ENCODE data around the gene CA12. TPM values are rescaled to one million over a fixed set of nuclear protein-coding genes. Genes with fewer than 3 reads are reported as not detected.
A peak's percentile ranks its signal among the peaks of the same experiment; 100 is the strongest.

Gene CA12
- total RNA-seq, 2 donors from 2014 or later = 1.2 to 2.1 TPM

DNA sequence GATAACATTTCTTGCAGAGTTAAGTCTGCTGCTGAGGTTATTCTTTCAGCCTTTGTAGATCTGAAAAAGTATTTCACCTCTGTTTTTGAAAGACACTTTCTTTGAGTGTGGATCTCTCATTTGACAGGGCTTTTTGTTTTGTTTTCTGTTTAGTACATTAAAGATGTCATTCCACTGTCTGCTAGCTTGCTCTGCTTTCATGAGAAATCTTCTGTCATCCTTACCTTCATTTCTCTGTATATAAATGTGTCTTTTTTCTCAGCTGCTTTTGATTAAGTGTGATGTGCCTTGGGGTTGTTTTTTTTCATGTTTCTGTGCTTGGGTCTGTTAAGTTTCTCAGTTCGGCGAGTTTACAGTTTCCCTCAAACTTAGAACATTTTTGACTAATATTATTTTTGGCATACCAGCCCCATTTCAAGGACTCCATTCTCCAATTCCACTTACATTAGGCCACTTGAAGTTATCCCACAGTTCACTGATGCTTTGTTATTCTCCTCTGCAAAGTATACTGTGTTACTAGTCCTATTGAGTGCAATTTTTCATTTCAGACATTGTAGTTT, 43.9 kb upstream of the CA12 start:
- H3K9ac ChIP-seq (ENCODE audit: extremely low read depth, low read length, poor library complexity, severe bottlenecking) = no peak overlapping the region
- WGBS, 2 experiments (ENCODE audit: insufficient coverage in 1 of 2, insufficient read length in 1 of 2) = 80% methylated on average over 2 of the region's 2 CpGs; no CpG with 5 or more reads in 1 of the 2 experiments
- H3K9me3 ChIP-seq (ENCODE audit: control insufficient read depth, low read length) = peaks cover 17% of the 10 kb centered on the region
- H3K4me1 ChIP-seq (ENCODE audit: control insufficient read depth, insufficient read depth, low read length) = no peaks in the 10 kb centered on the region
- H3K9me3 Mint-ChIP-seq = peaks cover 18% of the 10 kb centered on the region
- H3K27me3 Mint-ChIP-seq (ENCODE audit: insufficient read depth) = no peaks in the 10 kb centered on the region
- no peak overlapping the region for H3K4me3 Mint-ChIP-seq
- no peak overlapping the region for H3K27ac ChIP-seq (ENCODE audit: low read depth, low read length)
- TF ChIP-seq CTCF (conservative IDR thresholded peaks at IDR 0.05) = no peak
- no peaks in the 10 kb centered on the region for H3K36me3 ChIP-seq (ENCODE audit: control insufficient read depth, insufficient read depth, low read length)
- peaks cover 3% of the 10 kb centered on the region for H3K4me1 Mint-ChIP-seq
- no peak overlapping the region for H3K27ac Mint-ChIP-seq
- H3K27me3 ChIP-seq (ENCODE audit: control insufficient read depth, insufficient read depth, low read length, poor library complexity, severe bottlenecking) = no peaks in the 10 kb centered on the region
- peak overlapping the region; percentile 44 for H3K4me3 ChIP-seq (ENCODE audit: low read length)
- DNase-seq = no peak
- peaks cover 3% of the 10 kb centered on the region for H3K36me3 Mint-ChIP-seq (ENCODE audit: low read depth)

GRCh38 chr15:63422891-63423590, 41.4 kb upstream of the CA12 start:
- Histone ChIP-seq H3K27me3 (ENCODE audit: control insufficient read depth, insufficient read depth, low read length, poor library complexity, severe bottlenecking) (no peaks in the 10 kb centered on the region), H3K9ac (ENCODE audit: extremely low read depth, low read length, poor library complexity, severe bottlenecking) (no peak overlapping the region), H3K4me3 (ENCODE audit: low read length) (no peak overlapping the region), H3K9me3 (ENCODE audit: control insufficient read depth, low read length) (peaks cover 17% of the 10 kb centered on the region), H3K27ac (ENCODE audit: low read depth, low read length) (no peak overlapping the region), H3K36me3 (ENCODE audit: control insufficient read depth, insufficient read depth, low read length) (no peaks in the 10 kb centered on the region), H3K4me1 (ENCODE audit: control insufficient read depth, insufficient read depth, low read length) (no peaks in the 10 kb centered on the region)
- WGBS, 2 experiments (ENCODE audit: insufficient coverage in 1 of 2, insufficient read length in 1 of 2) = 93 to 96% methylated on average over 7 to 10 of the region's 10 CpGs
- Mint-ChIP-seq H3K4me1 (peaks cover 3% of the 10 kb centered on the region), H3K27ac (no peak overlapping the region), H3K4me3 (no peak overlapping the region), H3K9me3 (peaks cover 18% of the 10 kb centered on the region), H3K27me3 (ENCODE audit: insufficient read depth) (peaks cover 4% of the 10 kb centered on the region), H3K36me3 (ENCODE audit: low read depth) (peaks cover 3% of the 10 kb centered on the region)
- DNase-seq = no peak
- TF ChIP-seq CTCF (conservative IDR thresholded peaks at IDR 0.05) = no peak

DNA sequence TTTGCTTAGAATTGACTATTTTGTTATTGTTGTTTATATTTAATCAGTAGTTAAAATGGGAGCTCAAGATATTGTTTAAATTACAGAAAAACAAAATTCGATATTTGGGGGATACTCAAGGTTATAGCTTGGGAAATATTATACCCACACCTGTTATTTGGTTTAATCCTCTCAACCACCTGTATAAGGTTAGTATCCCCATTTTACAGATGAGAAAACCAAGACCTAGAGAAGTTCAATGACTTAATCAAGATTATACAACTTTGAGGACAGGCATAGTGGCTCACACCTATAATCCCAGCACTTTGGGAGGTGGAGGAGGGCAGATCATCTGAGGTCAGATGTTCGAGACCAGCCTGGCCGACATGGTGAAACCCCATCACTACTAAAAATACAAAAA, 39.8 kb upstream of the CA12 start:
- Histone ChIP-seq H3K9ac (ENCODE audit: extremely low read depth, low read length, poor library complexity, severe bottlenecking) (no peak overlapping the region), H3K4me1 (ENCODE audit: control insufficient read depth, insufficient read depth, low read length) (no peaks in the 10 kb centered on the region), H3K4me3 (ENCODE audit: low read length) (no peak overlapping the region), H3K27me3 (ENCODE audit: control insufficient read depth, insufficient read depth, low read length, poor library complexity, severe bottlenecking) (no peaks in the 10 kb centered on the region), H3K27ac (ENCODE audit: low read depth, low read length) (no peak overlapping the region), H3K36me3 (ENCODE audit: control insufficient read depth, insufficient read depth, low read length) (no peaks in the 10 kb centered on the region), H3K9me3 (ENCODE audit: control insufficient read depth, low read length) (peaks cover 12% of the 10 kb centered on the region)
- H3K9me3 Mint-ChIP-seq = peaks cover 13% of the 10 kb centered on the region
- no peak overlapping the region for H3K27ac Mint-ChIP-seq
- no peaks in the 10 kb centered on the region for H3K4me1 Mint-ChIP-seq
- H3K4me3 Mint-ChIP-seq = no peak overlapping the region
- 69% methylated on average over 3 of the region's 3 CpGs; no CpG with 5 or more reads in 1 of the 2 experiments for WGBS, 2 experiments (ENCODE audit: insufficient coverage in 1 of 2, insufficient read length in 1 of 2)
- no peak for TF ChIP-seq CTCF (conservative IDR thresholded peaks at IDR 0.05)
- peaks cover 19% of the 10 kb centered on the region for H3K27me3 Mint-ChIP-seq (ENCODE audit: insufficient read depth)
- no peak for DNase-seq
- no peaks in the 10 kb centered on the region for H3K36me3 Mint-ChIP-seq (ENCODE audit: low read depth)

All from endodermal cell (in vitro differentiated cells).